Sigmoid colon (tissue), 7 donors: ENCODE results near the gene NOL6. TPM values are rescaled to one million over a fixed set of nuclear protein-coding genes. Genes with fewer than 3 reads are reported as not detected.

Experiments used
- DNase-seq: peaks from one replicate; pipeline ENCODE4 v3.0.0-alpha.2; 2019
- H3K27ac ChIP-seq, 4 donors: fragments of 200-600 bp; sonication (generic); one replicate each; pipeline ENCODE4 v1.5.1; 2016 to 2019; ENCODE audit warnings: mild to moderate bottlenecking in 1 of 4
- H3K27me3 ChIP-seq, 3 donors: fragments of 200-600 bp; sonication (generic); one replicate each; pipeline ENCODE4 v1.5.1; 2019; ENCODE audit warnings: mild to moderate bottlenecking in 1 of 3
- H3K36me3 ChIP-seq, 4 donors: fragments of 200-600 bp; sonication (generic); one replicate each; pipeline ENCODE4 v1.5.1; 2016 to 2019
- H3K4me1 ChIP-seq, 4 donors: fragments of 200-600 bp; sonication (generic); one replicate each; pipeline ENCODE4 v1.5.1; 2017 to 2019
- H3K4me3 ChIP-seq, 4 donors: fragments of 200-600 bp; sonication (generic); one replicate each; pipeline ENCODE4 v1.5.1; 2017 to 2019; ENCODE audit warnings: mild to moderate bottlenecking in 2 of 4, moderate library complexity in 1 of 4
- H3K9me3 ChIP-seq, 4 donors: fragments of 200-600 bp in 3 of 4; sonication (generic) in 3 of 4; one replicate each; pipeline versions ENCODE4 v1.5.1 to v1.6.1; 2013 to 2019
- EP300 ChIP-seq, 4 donors: sonication (generic); formaldehyde crosslinking; IDR thresholded peaks; one replicate each; pipeline ENCODE4 v1.6.1; 2017; ENCODE audit warnings: antibody characterized with exemption in 4 of 4
- POLR2A ChIP-seq, 2 donors: fragments of 450-650 bp; IDR thresholded peaks; one replicate each; pipeline ENCODE4 v1.6.1; 2016; ENCODE audit warnings: antibody characterized with exemption in 2 of 2, mild to moderate bottlenecking in 2 of 2, moderate library complexity in 2 of 2
- POLR2AphosphoS5 ChIP-seq, 4 donors: sonication (generic); formaldehyde crosslinking; IDR thresholded peaks; one replicate each; pipeline ENCODE4 v1.6.1; 2017; ENCODE audit warnings: antibody characterized with exemption in 4 of 4
- WGBS, 2 donors: extraction: QIAGEN DNeasy Blood & Tissue Kit; methylation state at CpG; one replicate each; pipeline ENCODE4 v1.1.7; 2013; 5-methylcytosine and 5-hydroxymethylcytosine counted together
- intact Hi-C: fragments of 100-400 bp; cut with DNase I; formaldehyde crosslinking; loops from one replicate; pipeline ENCODE4 v1.15.1; 2023
- polyA plus RNA-seq, 3 donors: library from polyadenylated mRNA; stranded (reverse); fragments of 200-250 nt; gene quantifications; one replicate each; pipeline ENCODE4 v1.2.3, GENCODE V29; 2013
- total RNA-seq, 4 donors: library from RNA; depleted of rRNA; stranded (reverse); fragments of >200 nt; gene quantifications; one replicate each; pipeline ENCODE4 v1.1.0, GENCODE V29; 2016
- TF ChIP-seq, protein P1 (sequence below), 4 experiments: fragments of 450-650 bp in 3 of 4; fragments of 200-600 bp in 1 of 4; IDR thresholded peaks; one replicate each; pipeline ENCODE4 v1.5.1; 2016 to 2019; ENCODE audit warnings: antibody characterized with exemption in 4 of 4, mild to moderate bottlenecking in 3 of 4, moderate library complexity in 2 of 4
- donor health status: healthy with polysubstance abuse.
- donor health status: Bipolar disorder and iron deficiency.
- donor health status: healthy.

NOL6 gene
- total and polyA plus RNA-seq, 7 donors = 5.5 to 23.6 (median 9.9) TPM

DNA sequence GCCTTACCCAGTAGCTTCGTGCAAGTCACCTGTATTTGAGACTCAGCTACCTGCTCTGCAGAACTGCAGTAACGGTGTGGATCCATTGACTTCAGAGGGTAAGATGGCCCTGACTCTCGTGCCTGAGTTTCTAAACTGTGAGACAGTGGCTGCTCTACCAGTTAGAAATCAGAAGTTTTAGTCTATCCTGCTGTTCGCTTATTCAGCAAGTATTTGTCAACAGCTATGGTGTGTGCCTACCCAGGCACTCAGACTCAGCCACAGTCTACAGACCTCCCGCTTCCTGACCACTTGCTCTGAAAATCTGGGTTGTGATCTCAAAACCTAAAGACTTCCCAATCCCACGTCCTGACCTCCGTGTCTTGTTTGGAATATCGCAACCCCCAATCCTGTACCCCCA lies 39.9 kb downstream of the NOL6 start:
- H3K27ac ChIP-seq = no peak overlapping the region
- no peak for TF ChIP-seq POLR2AphosphoS5 (IDR thresholded peaks at IDR 0.05)
- no peaks in the 10 kb centered on the region for H3K36me3 ChIP-seq
- no peaks in the 10 kb centered on the region for H3K4me1 ChIP-seq
- H3K27me3 ChIP-seq = peaks cover 0 to 5% (median 0%) of the 10 kb centered on the region in 3 donors
- intact Hi-C loops = no loop called here
- DNase-seq = no peak
- no peaks in the 10 kb centered on the region for H3K9me3 ChIP-seq
- H3K4me3 ChIP-seq = no peak overlapping the region
- 91 to 92% methylated on average over 8 of the region's 8 CpGs for WGBS, 2 donors

DNA sequence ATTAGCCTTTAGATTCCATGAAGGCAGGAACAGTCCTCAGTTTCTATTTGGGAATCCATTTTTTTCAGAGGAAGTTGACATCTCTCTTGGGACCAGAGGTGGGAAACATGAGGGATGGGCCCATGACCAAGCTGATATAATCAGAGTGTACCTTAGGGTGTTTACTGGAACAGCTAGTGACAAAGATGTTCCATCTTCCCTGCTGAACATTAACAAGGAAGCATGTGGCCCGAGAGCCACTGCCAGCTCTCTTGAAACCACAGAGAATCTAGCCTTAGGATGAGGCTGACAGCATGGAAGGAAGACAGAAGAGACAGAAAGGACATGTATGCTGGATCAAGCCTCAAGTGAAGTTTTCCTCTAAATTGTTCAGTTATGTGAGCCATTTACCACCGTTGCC lies 42.3 kb downstream of the NOL6 start:
- no peak for DNase-seq
- Histone ChIP-seq H3K9me3 (no peaks in the 10 kb centered on the region), H3K4me1 (no peaks in the 10 kb centered on the region), H3K27ac (no peak overlapping the region), H3K36me3 (no peaks in the 10 kb centered on the region), H3K27me3 (no peaks in the 10 kb centered on the region), H3K4me3 (no peak overlapping the region)
- intact Hi-C loops = no loop called here
- WGBS, 2 donors = 79 to 88% methylated on average over 2 of the region's 2 CpGs
- TF ChIP-seq EP300 (IDR thresholded peaks at IDR 0.05) = no peak
- TF ChIP-seq, protein P1, sequence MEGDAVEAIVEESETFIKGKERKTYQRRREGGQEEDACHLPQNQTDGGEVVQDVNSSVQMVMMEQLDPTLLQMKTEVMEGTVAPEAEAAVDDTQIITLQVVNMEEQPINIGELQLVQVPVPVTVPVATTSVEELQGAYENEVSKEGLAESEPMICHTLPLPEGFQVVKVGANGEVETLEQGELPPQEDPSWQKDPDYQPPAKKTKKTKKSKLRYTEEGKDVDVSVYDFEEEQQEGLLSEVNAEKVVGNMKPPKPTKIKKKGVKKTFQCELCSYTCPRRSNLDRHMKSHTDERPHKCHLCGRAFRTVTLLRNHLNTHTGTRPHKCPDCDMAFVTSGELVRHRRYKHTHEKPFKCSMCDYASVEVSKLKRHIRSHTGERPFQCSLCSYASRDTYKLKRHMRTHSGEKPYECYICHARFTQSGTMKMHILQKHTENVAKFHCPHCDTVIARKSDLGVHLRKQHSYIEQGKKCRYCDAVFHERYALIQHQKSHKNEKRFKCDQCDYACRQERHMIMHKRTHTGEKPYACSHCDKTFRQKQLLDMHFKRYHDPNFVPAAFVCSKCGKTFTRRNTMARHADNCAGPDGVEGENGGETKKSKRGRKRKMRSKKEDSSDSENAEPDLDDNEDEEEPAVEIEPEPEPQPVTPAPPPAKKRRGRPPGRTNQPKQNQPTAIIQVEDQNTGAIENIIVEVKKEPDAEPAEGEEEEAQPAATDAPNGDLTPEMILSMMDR (IDR thresholded peaks at IDR 0.05) = no peak
- TF ChIP-seq POLR2A (IDR thresholded peaks at IDR 0.05) = no peak
- TF ChIP-seq POLR2AphosphoS5 (IDR thresholded peaks at IDR 0.05) = no peak

DNA sequence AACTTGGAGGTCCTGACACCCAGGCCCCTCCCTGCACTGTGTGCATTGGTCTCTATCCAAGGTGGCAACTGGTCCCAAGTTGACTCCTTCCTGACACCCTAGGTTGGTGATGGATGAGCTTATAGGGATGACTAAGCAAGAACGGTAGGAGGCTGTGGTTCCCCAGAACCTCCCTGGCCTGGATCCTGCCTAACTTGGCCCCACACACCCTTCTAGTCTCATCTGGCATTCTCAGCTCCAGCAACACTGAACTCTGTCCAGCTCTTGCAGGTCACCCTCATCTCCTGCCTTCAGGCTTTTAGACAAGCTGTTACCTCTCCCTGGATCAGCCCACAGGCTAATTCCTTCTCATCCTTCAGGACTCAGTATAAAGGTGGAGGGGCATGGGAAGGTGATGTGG lies 42.8 kb downstream of the NOL6 start:
- intact Hi-C loops = no loop called here
- Histone ChIP-seq H3K4me3 (no peak overlapping the region), H3K36me3 (no peaks in the 10 kb centered on the region), H3K27me3 (no peaks in the 10 kb centered on the region), H3K27ac (no peak overlapping the region), H3K9me3 (no peaks in the 10 kb centered on the region), H3K4me1 (no peaks in the 10 kb centered on the region)
- 44 to 51% methylated on average over 1 of the region's 1 CpG for WGBS, 2 donors
- no peak for TF ChIP-seq POLR2A (IDR thresholded peaks at IDR 0.05)
- TF ChIP-seq POLR2AphosphoS5 (IDR thresholded peaks at IDR 0.05) = no peak
- TF ChIP-seq, protein P1 (IDR thresholded peaks at IDR 0.05) = no peak
- no peak for TF ChIP-seq EP300 (IDR thresholded peaks at IDR 0.05)
- no peak for DNase-seq

DNA sequence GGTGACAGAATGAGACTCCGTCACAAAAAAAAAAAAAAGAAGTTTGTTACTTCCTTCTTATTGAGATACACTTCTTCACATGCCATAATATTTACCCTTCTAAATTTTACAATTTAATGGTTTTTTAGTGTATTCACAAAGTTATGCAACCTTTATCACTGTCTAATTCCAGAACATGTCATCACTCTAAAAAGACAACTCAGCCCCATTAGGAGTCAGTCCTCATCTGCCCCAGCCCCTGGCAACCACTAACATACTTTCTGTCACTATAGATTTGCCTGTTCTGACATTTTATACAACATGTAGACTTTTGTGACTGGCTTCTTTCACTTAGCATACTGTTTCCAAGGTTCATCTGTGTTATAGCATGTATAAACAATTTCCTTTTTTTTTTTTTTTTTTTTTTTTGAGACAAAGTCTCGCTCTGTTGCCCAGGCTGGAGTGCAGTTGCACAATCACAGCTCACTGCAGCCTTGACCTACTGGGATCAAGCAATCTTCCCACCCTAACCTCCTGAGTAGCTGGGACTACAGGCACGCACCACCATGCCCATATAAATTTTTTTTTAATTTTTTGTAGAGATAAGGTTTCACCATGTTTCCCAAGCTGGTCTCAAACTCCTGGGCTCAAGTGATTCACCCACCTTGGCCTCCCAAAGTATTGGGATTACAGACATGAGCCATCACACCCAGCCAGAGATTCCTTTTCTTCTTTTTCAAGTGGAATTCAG lies 44.3 kb downstream of the NOL6 start:
- no peak for DNase-seq
- 65 to 86% methylated on average over 3 of the region's 3 CpGs for WGBS, 2 donors
- H3K36me3 ChIP-seq = no peaks in the 10 kb centered on the region

DNA sequence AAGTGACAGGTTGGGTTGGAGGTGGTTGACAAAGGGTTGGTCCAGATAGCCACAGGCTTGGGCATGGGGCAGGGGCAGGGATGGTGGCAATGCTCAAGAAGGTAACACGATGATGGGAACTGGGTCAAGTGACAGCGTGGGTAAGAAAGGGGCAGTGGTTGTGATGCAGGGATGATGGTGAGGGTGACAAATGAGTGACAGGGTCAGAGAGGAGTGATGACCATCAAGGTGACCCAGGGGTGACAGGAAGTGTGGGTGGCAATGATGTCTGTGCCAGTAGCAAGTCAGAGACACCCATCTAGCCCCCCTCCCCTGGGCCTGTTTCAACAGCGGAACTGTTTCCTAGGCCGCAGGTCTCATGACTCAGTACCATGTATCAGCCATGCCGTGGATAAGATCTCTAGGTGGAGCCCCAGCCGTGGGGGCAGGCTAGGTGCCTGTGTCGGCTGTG lies 46.9 kb downstream of the NOL6 start:
- H3K27ac ChIP-seq = no peak overlapping the region
- TF ChIP-seq POLR2A (IDR thresholded peaks at IDR 0.05) (no peak), EP300 (IDR thresholded peaks at IDR 0.05) (no peak), POLR2AphosphoS5 (IDR thresholded peaks at IDR 0.05) (no peak)
- TF ChIP-seq, protein P1 (IDR thresholded peaks at IDR 0.05) = no peak
- no peaks in the 10 kb centered on the region for H3K9me3 ChIP-seq
- 91 to 93% methylated on average over 7 of the region's 7 CpGs for WGBS, 2 donors
- H3K36me3 ChIP-seq = no peaks in the 10 kb centered on the region
- no peak overlapping the region for H3K4me3 ChIP-seq
- H3K4me1 ChIP-seq = no peaks in the 10 kb centered on the region
- intact Hi-C loops = no loop called here
- H3K27me3 ChIP-seq = no peaks in the 10 kb centered on the region
- DNase-seq = no peak

More for the DNA sequence above, 44.3 kb downstream of the NOL6 start:
- H3K27ac ChIP-seq = no peak overlapping the region
- no peaks in the 10 kb centered on the region for H3K9me3 ChIP-seq
- no peak overlapping the region for H3K4me3 ChIP-seq
- TF ChIP-seq POLR2AphosphoS5 (IDR thresholded peaks at IDR 0.05) (no peak), POLR2A (IDR thresholded peaks at IDR 0.05) (no peak), EP300 (IDR thresholded peaks at IDR 0.05) (no peak)
- TF ChIP-seq, protein P1 (IDR thresholded peaks at IDR 0.05) = no peak
- no peaks in the 10 kb centered on the region for H3K4me1 ChIP-seq
- no peaks in the 10 kb centered on the region for H3K27me3 ChIP-seq
- intact Hi-C loops = no loop called here
